AG04449 (cell line): ENCODE results near the gene CDH1.

ENCODE experiments used
- CTCF ChIA-PET: fragments of 350-600 bp; formaldehyde crosslinking; extraction: SDS; loops from one replicate; lab custom pipeline; 2021; ENCODE audit warnings: antibody characterized with exemption; lab: Yijun Ruan, JAX
- POLR2A ChIA-PET: fragments of 400-600, 350-600 bp; formaldehyde crosslinking; extraction: SDS; loops from one replicate; lab custom pipeline; 2020; ENCODE audit warnings: antibody characterized with exemption, inconsistent platforms; lab: Yijun Ruan, JAX
- DNase-seq: peaks from one replicate; pipeline ENCODE4 v3.0.0-alpha.2; 2010; ENCODE audit warnings: low read depth, low spot score
- H3K4me3 ChIP-seq: 2 replicates; pipeline ENCODE4 v1.5.1; 2011; ENCODE audit warnings: low read depth, mild to moderate bottlenecking, control low read depth, low read length
- CTCF ChIP-seq: IDR thresholded peaks from one replicate; pipeline ENCODE4 v1.5.1; 2011; ENCODE audit warnings: mild to moderate bottlenecking, moderate library complexity, low read length, control low read depth, inconsistent platforms; ENCODE audit not compliant: insufficient read depth; ENCODE audit errors: missing control alignments

CDH1 gene

GRCh38 chr16:68792465-68793324 is 55.6 kb downstream of the CDH1 start:
- ChIA-PET CTCF (interaction anchor here (0.9 kb wide), 1 partner anchor 272 kb away, joined by 3 read pairs; no protein-coding TSS in a partner anchor), POLR2A (no interaction called here)
- DNase-seq: peak; percentile 17
- no peak overlapping the region for H3K4me3 ChIP-seq
- no peak for TF ChIP-seq CTCF

- POLR2A ChIA-PET: interaction anchor here (0.5 to 0.7 kb wide), 2 partner anchors 183 to 185 kb away, joined by 4 to 5 read pairs; no protein-coding TSS in a partner anchor
- CTCF ChIA-PET: interaction anchor here (0.9 kb wide), 1 partner anchor 272 kb away, joined by 3 read pairs; no protein-coding TSS in a partner anchor
Observed at GRCh38 chr16:68793401-68793857, 56.3 kb downstream of the CDH1 start.

GRCh38 chr16:68798398-68798797 is 61.3 kb downstream of the CDH1 start:
- DNase-seq: no peak
- H3K4me3 ChIP-seq: no peak overlapping the region
- no peak for TF ChIP-seq CTCF
- POLR2A ChIA-PET: no interaction called here
- CTCF ChIA-PET: interaction anchor here (0.7 to 4.4 kb wide), 6 partner anchors 7 to 269 kb away, joined by 3 to 29 read pairs (median 16); no protein-coding TSS in a partner anchor

More at GRCh38 chr16:68793401-68793857, 56.3 kb downstream of the CDH1 start:
- no peak overlapping the region for H3K4me3 ChIP-seq
- no peak for DNase-seq
- no peak for TF ChIP-seq CTCF

GRCh38 chr16:68800257-68800875 is 63.3 kb downstream of the CDH1 start:
- TF ChIP-seq CTCF: peak; percentile 77
- H3K4me3 ChIP-seq: no peak overlapping the region
- ChIA-PET CTCF (interaction anchor here (0.8 to 4.4 kb wide), 28 partner anchors 9 to 323 kb away, joined by 3 to 29 read pairs (median 4); no protein-coding TSS in a partner anchor), POLR2A (no interaction called here)
- DNase-seq: peak; percentile 40

GRCh38 chr16:68802190-68802589 is 65.1 kb downstream of the CDH1 start:
- POLR2A ChIA-PET: no interaction called here
- no peak overlapping the region for H3K4me3 ChIP-seq
- TF ChIP-seq CTCF: no peak
- no peak for DNase-seq
- CTCF ChIA-PET: interaction anchor here (1.1 to 4.0 kb wide), 3 partner anchors 11 to 212 kb away, joined by 4 to 16 read pairs (median 6); no protein-coding TSS in a partner anchor
